H1 (cell line): ENCODE data around the gene DNASE1. TPM values are rescaled to one million over a fixed set of nuclear protein-coding genes. Genes with fewer than 3 reads are reported as not detected.
A peak's percentile ranks its signal among the peaks of the same experiment; 100 is the strongest.

Source experiments
- CTCF ChIA-PET: fragments of 300-600 bp; sonication (Branson Sonifier 250); formaldehyde crosslinking; loops from one replicate; lab custom pipeline; 2021; ENCODE audit not compliant: partially characterized antibody; lab: Charles Lee
- POLR2A ChIA-PET: fragments of 300-600 bp; sonication (Branson Sonifier 250); formaldehyde crosslinking; loops from one replicate; lab custom pipeline; 2021; ENCODE audit warnings: inconsistent platforms; ENCODE audit not compliant: partially characterized antibody; lab: Charles Lee
- DNase-seq, 2 experiments: peaks; one replicate each; pipeline versions ENCODE4 v3.0.0 to v3.0.0-alpha.2; 2010 to 2022; ENCODE audit warnings: low spot score in 2 of 2, low read depth in 1 of 2, mixed read lengths in 1 of 2
- FAIRE-seq: peaks from 2 replicates; lab custom pipeline; 2011; peaks lifted over from hg19 to GRCh38; lab: Jason Lieb, UNC
- H2AFZ ChIP-seq: 2 replicates; pipeline ENCODE4 v1.8.1; 2012; ENCODE audit warnings: low read length, inconsistent platforms
- H2AK5ac ChIP-seq: 2 replicates; pipeline ENCODE4 v1.6.1; 2013; ENCODE audit warnings: low read depth, low read length
- H2BK120ac ChIP-seq: replicated peaks from 2 replicates; pipeline ENCODE3; 2013; ENCODE audit warnings: low read depth, low read length, inconsistent platforms
- H2BK12ac ChIP-seq: 2 replicates; pipeline ENCODE4 v1.6.1; 2013; ENCODE audit warnings: low read depth, low read length
- H2BK15ac ChIP-seq: 2 replicates; pipeline ENCODE4 v1.6.1; 2013; ENCODE audit warnings: low read length
- H2BK20ac ChIP-seq: 2 replicates; pipeline ENCODE4 v1.6.1; 2013; ENCODE audit warnings: low read length
- H2BK5ac ChIP-seq: 2 replicates; pipeline ENCODE4 v1.6.1; 2013; ENCODE audit warnings: low read depth, low read length
- H3K14ac ChIP-seq: 2 replicates; pipeline ENCODE4 v1.6.1; 2013; ENCODE audit warnings: inconsistent platforms; ENCODE audit not compliant: insufficient read length
- H3K18ac ChIP-seq: 2 replicates; pipeline ENCODE4 v1.6.1; 2013; ENCODE audit warnings: low read length; ENCODE audit errors: extremely low read depth
- H3K23ac ChIP-seq: 2 replicates; pipeline ENCODE4 v1.6.1; 2013; ENCODE audit warnings: inconsistent platforms; ENCODE audit not compliant: insufficient read length
- H3K23me2 ChIP-seq: 2 replicates; pipeline ENCODE4 v1.6.1; 2013; ENCODE audit warnings: low read depth, low read length
- H3K27ac ChIP-seq: 2 replicates; pipeline ENCODE4 v1.6.1; 2011; ENCODE audit warnings: low read depth, low read length, inconsistent platforms
- H3K27me3 ChIP-seq, 4 experiments: replicated peaks in 1 of 4; 1 replicate in 1 of 4; 2 replicates in 3 of 4; pipeline versions ENCODE4 v1.6.1 to v1.8.1; 2011 to 2013; ENCODE audit warnings: low read length in 3 of 4, mild to moderate bottlenecking in 3 of 4, inconsistent platforms in 2 of 4, mixed read lengths in 2 of 4, moderate library complexity in 1 of 4; ENCODE audit not compliant: control insufficient read depth in 3 of 4, insufficient read depth in 3 of 4; ENCODE audit errors: extremely low read depth in 1 of 4
- H3K36me3 ChIP-seq, 4 experiments: 2 replicates each; pipeline versions ENCODE4 v1.6.1 to v1.8.1; 2011 to 2013; ENCODE audit warnings: mild to moderate bottlenecking in 4 of 4, low read length in 3 of 4, moderate library complexity in 2 of 4, control low read depth in 1 of 4, inconsistent platforms in 1 of 4; ENCODE audit not compliant: insufficient read depth in 4 of 4, control insufficient read depth in 2 of 4
- H3K4ac ChIP-seq: replicated peaks from 2 replicates; pipeline ENCODE3; 2013; ENCODE audit warnings: low read length, low read depth, mixed read lengths, inconsistent platforms; ENCODE audit not compliant: insufficient read length
- H3K4me1 ChIP-seq, 4 experiments: replicated peaks in 1 of 4; 1 replicate in 1 of 4; 2 replicates in 3 of 4; pipeline versions ENCODE4 v1.6.1 to v1.8.1; 2011 to 2013; ENCODE audit warnings: low read length in 3 of 4, inconsistent platforms in 2 of 4, mixed read lengths in 1 of 4; ENCODE audit not compliant: insufficient read depth in 4 of 4, control insufficient read depth in 3 of 4
- H3K4me2 ChIP-seq, 2 experiments: 2 replicates each; pipeline versions ENCODE4 v1.6.1 to v1.8.1; 2011 to 2013; ENCODE audit warnings: low read depth in 2 of 2, low read length in 2 of 2, control low read depth in 1 of 2, inconsistent platforms in 1 of 2, mild to moderate bottlenecking in 1 of 2; ENCODE audit not compliant: insufficient read depth in 1 of 2
- H3K4me3 ChIP-seq, 4 experiments: fragments of 200-600, 300-600 bp in 1 of 4; sonication (generic), shearing (Covaris generic), sonication (Bioruptor Twin) in 1 of 4; 2 replicates each; pipeline versions ENCODE4 v1.5.1 to v1.8.1; 2011 to 2016; ENCODE audit warnings: low read length in 4 of 4, low read depth in 3 of 4, control low read depth in 2 of 4, inconsistent platforms in 2 of 4, mild to moderate bottlenecking in 2 of 4, mixed read lengths in 1 of 4, moderate library complexity in 1 of 4; ENCODE audit not compliant: insufficient read depth in 2 of 4; ENCODE audit errors: extremely low read depth in 1 of 4
- H3K56ac ChIP-seq: replicated peaks from 2 replicates; pipeline ENCODE3; 2013; ENCODE audit warnings: low read depth, mild to moderate bottlenecking, mixed read lengths, low read length, inconsistent platforms; ENCODE audit not compliant: insufficient read length
- H3K79me1 ChIP-seq: 2 replicates; pipeline ENCODE4 v1.6.1; 2013; ENCODE audit warnings: low read depth, low read length, control low read depth
- H3K79me2 ChIP-seq, 2 experiments: 2 replicates each; pipeline versions ENCODE4 v1.6.1 to v1.8.1; 2012 to 2013; ENCODE audit warnings: low read length in 2 of 2, mild to moderate bottlenecking in 2 of 2, inconsistent platforms in 1 of 2; ENCODE audit not compliant: insufficient read depth in 2 of 2, control insufficient read depth in 1 of 2
- H3K9ac ChIP-seq, 4 experiments: replicated peaks in 1 of 4; 1 replicate in 1 of 4; 2 replicates in 3 of 4; pipeline versions ENCODE4 v1.6.1 to v1.8.1; 2011 to 2013; ENCODE audit warnings: low read depth in 3 of 4, low read length in 3 of 4, control low read depth in 2 of 4, mild to moderate bottlenecking in 2 of 4, moderate library complexity in 2 of 4, inconsistent platforms in 1 of 4; ENCODE audit errors: extremely low read depth in 1 of 4
- H3K9me3 ChIP-seq, 2 experiments: 2 replicates each; pipeline versions ENCODE4 v1.6.1 to v1.8.1; 2012 to 2013; ENCODE audit warnings: mild to moderate bottlenecking in 2 of 2, moderate library complexity in 2 of 2, control low read depth in 1 of 2, inconsistent platforms in 1 of 2, low read depth in 1 of 2, low read length in 1 of 2, mixed read lengths in 1 of 2; ENCODE audit not compliant: insufficient read depth in 2 of 2
- H4K20me1 ChIP-seq, 2 experiments: replicated peaks in 1 of 2; 2 replicates each; pipeline versions ENCODE3 to v1.8.1; 2011 to 2013; ENCODE audit warnings: inconsistent platforms in 2 of 2, low read length in 2 of 2, mild to moderate bottlenecking in 1 of 2; ENCODE audit not compliant: insufficient read depth in 2 of 2, control insufficient read depth in 1 of 2
- H4K5ac ChIP-seq: 2 replicates; pipeline ENCODE4 v1.6.1; 2013; ENCODE audit warnings: low read length, low read depth, mixed read lengths, inconsistent platforms; ENCODE audit not compliant: insufficient read length
- H4K8ac ChIP-seq: 2 replicates; pipeline ENCODE4 v1.8.0; 2013; ENCODE audit warnings: mild to moderate bottlenecking, moderate library complexity, low read length, inconsistent platforms; ENCODE audit not compliant: insufficient read depth; ENCODE audit errors: extremely low read depth
- H4K91ac ChIP-seq: replicated peaks from 2 replicates; pipeline ENCODE3; 2013; ENCODE audit warnings: low read length, mixed read lengths, inconsistent platforms; ENCODE audit not compliant: insufficient read length
- ATF3 ChIP-seq: IDR thresholded peaks from 2 replicates; pipeline ENCODE4 v1.6.1; 2011; ENCODE audit warnings: low read depth, mild to moderate bottlenecking, low read length; ENCODE audit not compliant: insufficient read depth
- CBX5 ChIP-seq: fragments of 300-800, 300-1000 bp; sonication (generic); IDR thresholded peaks from 2 replicates; pipeline ENCODE4 v1.7.1; 2016; ENCODE audit warnings: antibody characterized with exemption, low read length, low read depth
- CEBPB ChIP-seq: IDR thresholded peaks from 2 replicates; pipeline ENCODE4 v1.6.1; 2012; ENCODE audit warnings: low read depth, low read length
- EP300 ChIP-seq, 2 experiments: IDR thresholded peaks; 1 replicate in 1 of 2; 2 replicates in 1 of 2; pipeline ENCODE4 v1.6.1; 2011 to 2012; ENCODE audit warnings: low read depth in 2 of 2, low read length in 2 of 2, mild to moderate bottlenecking in 2 of 2, borderline replicate concordance in 1 of 2, inconsistent platforms in 1 of 2, moderate library complexity in 1 of 2
- JUN ChIP-seq: IDR thresholded peaks from 2 replicates; pipeline ENCODE4 v1.6.1; 2011; ENCODE audit warnings: low read depth, mild to moderate bottlenecking, improper control_type of control experiment, low read length
- MAFK ChIP-seq: IDR thresholded peaks from 2 replicates; pipeline ENCODE4 v1.6.1; 2012; ENCODE audit warnings: low read depth, mild to moderate bottlenecking, improper control_type of control experiment, low read length
- SIRT6 ChIP-seq: IDR thresholded peaks from one replicate; pipeline ENCODE4 v1.7.1; 2012; ENCODE audit warnings: low read length, inconsistent platforms
- SP1 ChIP-seq: IDR thresholded peaks from 2 replicates; pipeline ENCODE4 v1.6.1; 2011; ENCODE audit warnings: low read depth, low read length
- SP4 ChIP-seq: IDR thresholded peaks from 2 replicates; pipeline ENCODE4 v1.6.1; 2012; ENCODE audit warnings: low read length, inconsistent platforms
- TAF7 ChIP-seq: optimal IDR thresholded peaks from 2 replicates; pipeline ENCODE3; 2011; ENCODE audit warnings: low read depth, mild to moderate bottlenecking, inconsistent platforms, low read length, moderate library complexity, borderline replicate concordance
- TEAD4 ChIP-seq: IDR thresholded peaks from 2 replicates; pipeline ENCODE4 v1.6.1; 2012; ENCODE audit warnings: low read depth, low read length, inconsistent platforms, mixed read lengths
- WGBS, 2 experiments: shearing (Covaris generic) in 1 of 2; methylation state at CpG; one replicate each; pipeline versions ENCODE4 v1.1.6 to v1.1.7; 2013 to 2015; ENCODE audit warnings: low lambda C conversion rate in 2 of 2, mixed read lengths in 2 of 2, inconsistent platforms in 1 of 2, low coverage in 1 of 2, missing lambda C conversion rate in 1 of 2; ENCODE audit not compliant: insufficient replicate concordance in 2 of 2, insufficient coverage in 1 of 2, insufficient read length in 1 of 2; ENCODE audit errors: extremely low coverage in 1 of 2, missing lambda C conversion rate in 1 of 2; 5-methylcytosine and 5-hydroxymethylcytosine counted together
- polyA plus RNA-seq, 7 experiments: library from polyadenylated mRNA; depleted of rRNA in 3 of 7; stranded (reverse) in 5 of 7; unstranded in 2 of 7; fragments of >200 nt in 5 of 7; fragments of 200-250 nt in 2 of 7; gene quantifications; 1 replicate in 5 of 7; 2 replicates in 1 of 7; 4 replicates in 1 of 7; pipeline versions ENCODE4 v1.2.1 to v1.2.3, GENCODE V29; 2011 to 2013; ENCODE audit warnings: missing spikeins in 2 of 7, mixed read lengths in 2 of 7
- total RNA-seq: library from RNA; stranded (reverse); fragmentation: NEBNext Ultra II Directional; extraction: Animal tissue kit (Norgen Biotek cat#: 25700); gene quantifications from 2 replicates; pipeline ENCODE4 v1.2.1, GENCODE V29; 2021

The DNASE1 gene
- total and polyA plus RNA-seq, 2 of the 8 experiments (the other 6 are each of a cell fraction or from before 2014, with no cell fraction given), result 11.5 to 16.7 TPM

DNA sequence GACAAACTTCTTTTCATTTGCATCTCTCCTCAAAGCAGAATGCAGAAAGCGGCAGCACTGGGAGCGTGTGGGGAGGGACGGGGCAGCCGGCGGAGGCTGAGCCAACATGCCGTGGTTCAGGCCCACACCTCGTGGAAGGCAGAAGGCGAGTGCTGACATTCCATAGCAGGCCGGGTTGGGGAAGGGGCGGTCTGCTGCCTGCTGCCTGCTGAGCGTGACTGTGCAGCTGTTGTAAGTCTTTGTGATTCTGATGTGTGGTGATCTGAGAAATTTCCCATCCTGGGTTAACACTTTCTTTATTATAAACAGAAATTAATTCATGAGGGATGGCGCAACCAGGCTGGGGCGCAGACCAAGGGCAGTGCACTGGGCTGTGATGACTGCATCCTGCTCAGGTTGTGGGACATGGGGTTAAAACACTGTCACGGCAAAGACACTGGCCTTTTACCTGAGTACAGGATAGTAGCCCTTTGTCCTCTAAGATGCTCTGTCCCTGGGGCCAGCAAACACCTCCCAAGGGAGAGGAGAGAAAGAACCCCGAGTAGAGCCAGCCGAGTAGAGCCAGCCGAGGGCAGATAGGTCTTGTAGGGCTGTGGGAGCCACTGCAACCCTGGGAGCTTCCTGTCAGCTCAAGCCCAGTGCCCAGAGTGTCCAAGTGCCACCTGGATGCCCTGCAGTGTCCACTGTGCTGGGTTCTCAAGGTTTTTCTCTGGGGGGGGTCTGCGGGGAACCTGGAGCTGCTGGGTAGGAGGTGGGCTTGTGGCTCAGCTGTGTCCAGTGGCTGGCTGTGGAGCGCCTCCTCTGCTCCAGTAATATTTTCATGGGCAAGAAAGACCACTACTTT lies 8.8 kb upstream of the DNASE1 start:
- DNase-seq (peak; percentile 39 to 70), FAIRE-seq (no peak)
- Histone ChIP-seq H3K4me1 (peaks cover 11 to 25% (median 18%) of the 10 kb centered on the region in 4 experiments), H4K20me1 (no peaks in the 10 kb centered on the region), H3K4me3 (peak overlapping the region in 1 of 4 experiments; percentile 4; a peak in 2 of 8 replicates), H2BK120ac (no peak overlapping the region), H2AK5ac (no peak overlapping the region), H3K79me1 (peaks cover 2% of the 10 kb centered on the region; the same call in 1 of the 2 replicates), H3K56ac (peak overlapping the region; percentile 21), H4K91ac (peak overlapping the region; percentile 82), H3K27ac (peak overlapping the region; percentile 71), H2BK12ac (peak overlapping the region; percentile 53; the same call in 1 of the 2 replicates), H2BK20ac (0 out of 2 replicates have a peak overlapping the region, but pooled peaks have one; percentile 35), H3K23ac (no peak overlapping the region), H3K9me3 (no peaks in the 10 kb centered on the region), H3K4ac (peak overlapping the region; percentile 71), H2BK5ac (peak overlapping the region; percentile 84), H3K36me3 (no peaks in the 10 kb centered on the region), H3K27me3 (no peaks in the 10 kb centered on the region), H3K14ac (no peak overlapping the region), H3K9ac (peak overlapping the region in 1 of 4 experiments; percentile 25; a peak in 2 of 7 replicates), H3K23me2 (no peaks in the 10 kb centered on the region), H4K8ac (peak overlapping the region; percentile 72; the same call in 1 of the 2 replicates), H2BK15ac (no peak overlapping the region), H3K4me2 (peak overlapping the region; percentile 50 to 54), H2AFZ (0 out of 2 replicates have a peak overlapping the region, but pooled peaks have one; percentile 2), H4K5ac (peak overlapping the region; percentile 39), H3K79me2 (no peaks in the 10 kb centered on the region), H3K18ac (peak overlapping the region; percentile 15)
- WGBS, 2 experiments, result 45% methylated on average over 19 of the region's 19 CpGs; no CpG with 5 or more reads in 1 of the 2 experiments
- ChIA-PET CTCF (interaction anchor here (1.1 to 3.2 kb wide), 3 partner anchors 8 to 55 kb away, joined by 3 to 11 read pairs (median 6); no protein-coding TSS in a partner anchor), POLR2A (interaction anchor here (1.0 to 2.3 kb wide), 4 partner anchors 8 to 104 kb away, joined by 3 to 5 read pairs (median 4); no protein-coding TSS in a partner anchor)
- TF ChIP-seq ATF3 (no peak), EP300 (IDR thresholded peaks at IDR 0.05; ENCODE audit: borderline replicate concordance in 1 of 2, low read depth in 2 of 2, low read length in 2 of 2) (no peak), CBX5 (no peak), TAF7 (no peak), SP1 (no peak), CEBPB (peak; percentile 84), SP4 (no peak), TEAD4 (peak; percentile 87), SIRT6 (no peak), MAFK (no peak), JUN (no peak)
